Prostate gland (tissue), 2 donors: ENCODE measurements around the gene CDC27. TPM values are rescaled to one million over a fixed set of nuclear protein-coding genes. Genes with fewer than 3 reads are reported as not detected.
A peak's percentile ranks its signal among the peaks of the same experiment; 100 is the strongest.

Experiments
- DNase-seq: peaks from one replicate; pipeline ENCODE4 v3.0.0-alpha.2; 2019; ENCODE audit warnings: low spot score
- H3K27ac ChIP-seq, 2 donors: fragments of 200-600 bp; sonication (generic); 2 replicates each; pipeline ENCODE4 v1.5.1; 2017 to 2019
- H3K27me3 ChIP-seq: fragments of 200-600 bp; sonication (generic); replicated peaks from 2 replicates; pipeline ENCODE4 v1.5.1; 2019; ENCODE audit not compliant: insufficient read depth
- H3K36me3 ChIP-seq, 2 donors: fragments of 200-600 bp; sonication (generic); 1 replicate in 1 of 2; 2 replicates in 1 of 2; pipeline versions ENCODE4 v1.5.1 to v1.8.1; 2017 to 2019
- H3K4me1 ChIP-seq: fragments of 200-600 bp; sonication (generic); replicated peaks from 2 replicates; pipeline ENCODE4 v1.5.1; 2019
- H3K4me3 ChIP-seq, 2 donors: fragments of 200-600 bp; sonication (generic); 2 replicates each; pipeline ENCODE4 v1.5.1; 2017 to 2019
- H3K9me3 ChIP-seq: fragments of 200-600 bp; sonication (generic); 2 replicates; pipeline ENCODE4 v1.5.1; 2017
- CTCF ChIP-seq, 4 experiments: fragments of 200-600 bp in 2 of 4; fragments of 450-650 bp in 2 of 4; sonication (generic) in 2 of 4; IDR thresholded peaks; 1 replicate in 3 of 4; 2 replicates in 1 of 4; pipeline ENCODE4 v1.5.1; 2016 to 2019; ENCODE audit warnings: antibody characterized with exemption in 4 of 4, mild to moderate bottlenecking in 2 of 4, moderate library complexity in 2 of 4
- POLR2A ChIP-seq: fragments of 450-650 bp; IDR thresholded peaks from one replicate; pipeline ENCODE4 v1.6.1; 2016; ENCODE audit warnings: antibody characterized with exemption, mild to moderate bottlenecking
- POLR2AphosphoS5 ChIP-seq: sonication (generic); formaldehyde crosslinking; IDR thresholded peaks from one replicate; pipeline ENCODE4 v1.6.1; 2017; ENCODE audit warnings: antibody characterized with exemption
- WGBS: methylation state at CpG from one replicate; pipeline ENCODE4 v1.1.5; 2018; 5-methylcytosine and 5-hydroxymethylcytosine counted together
- intact Hi-C: fragments of 100-400 bp; cut with DNase I; formaldehyde crosslinking; loops from one replicate; pipeline ENCODE4 v1.14.2; 2022
- total RNA-seq, 2 donors: library from RNA; depleted of rRNA; stranded (reverse); fragments of >200 nt; gene quantifications; one replicate each; pipeline ENCODE4 v1.1.0, GENCODE V29; 2016

CDC27 gene
- total RNA-seq, 2 donors from 2014 or later = 32.2 to 76.9 TPM

- DNase-seq = no peak
- Histone ChIP-seq H3K4me1 (no peaks in the 10 kb centered on the region), H3K27ac (no peak overlapping the region), H3K36me3 (no peaks in the 10 kb centered on the region), H3K27me3 (no peaks in the 10 kb centered on the region), H3K9me3 (no peaks in the 10 kb centered on the region), H3K4me3 (no peak overlapping the region)
- intact Hi-C loops = loop anchor here (10.0 kb wide), 1 partner anchor 384 kb away; no protein-coding TSS in a partner anchor
- 92% methylated on average over 10 of the region's 10 CpGs for WGBS
- TF ChIP-seq POLR2A = no peak
- no peak for TF ChIP-seq CTCF (IDR thresholded peaks at IDR 0.05)
- TF ChIP-seq POLR2AphosphoS5 = no peak
These were observed 41.8 kb upstream of the CDC27 start for GRCh38 chr17:47230864-47231263.

- intact Hi-C loops = loop anchor here (2.0 to 10.0 kb wide), 2 partner anchors 85 to 385 kb away; no protein-coding TSS in a partner anchor
- peak; percentile 78 for TF ChIP-seq POLR2AphosphoS5
- TF ChIP-seq CTCF (IDR thresholded peaks at IDR 0.05) = peak; percentile 94 to 98 (median 97)
- TF ChIP-seq POLR2A = no peak
- Histone ChIP-seq H3K27ac (no peak overlapping the region), H3K4me3 (no peak overlapping the region), H3K9me3 (no peaks in the 10 kb centered on the region), H3K27me3 (no peaks in the 10 kb centered on the region), H3K36me3 (no peaks in the 10 kb centered on the region), H3K4me1 (no peaks in the 10 kb centered on the region)
- WGBS = 10% methylated on average over 22 of the region's 22 CpGs
- peak; percentile 85 for DNase-seq
These were observed 40.7 kb upstream of the CDC27 start for GRCh38 chr17:47229535-47230443.

- Histone ChIP-seq H3K4me1 (no peaks in the 10 kb centered on the region), H3K27me3 (no peaks in the 10 kb centered on the region), H3K9me3 (no peaks in the 10 kb centered on the region), H3K27ac (no peak overlapping the region), H3K4me3 (no peak overlapping the region), H3K36me3 (no peaks in the 10 kb centered on the region)
- intact Hi-C loops = loop anchor here (2.0 kb wide), 1 partner anchor 87 kb away; no protein-coding TSS in a partner anchor
- TF ChIP-seq CTCF (IDR thresholded peaks at IDR 0.05) (no peak), POLR2A (no peak), POLR2AphosphoS5 (no peak)
- DNase-seq = no peak
- 75% methylated on average over 2 of the region's 2 CpGs for WGBS
These were observed 38.8 kb upstream of the CDC27 start for GRCh38 chr17:47227862-47228261.

- H3K27me3 ChIP-seq = no peaks in the 10 kb centered on the region
- H3K36me3 ChIP-seq = no peaks in the 10 kb centered on the region
- no peak for DNase-seq
- no peaks in the 10 kb centered on the region for H3K4me1 ChIP-seq
- WGBS = 95% methylated on average over 2 of the region's 2 CpGs
- no peak overlapping the region for H3K4me3 ChIP-seq
- no peaks in the 10 kb centered on the region for H3K9me3 ChIP-seq
- TF ChIP-seq POLR2AphosphoS5 = no peak
- no peak for TF ChIP-seq POLR2A
- TF ChIP-seq CTCF (IDR thresholded peaks at IDR 0.05) = no peak
- intact Hi-C loops = no loop called here
- peak overlapping the region; percentile 39 to 66 for H3K27ac ChIP-seq
These were observed 37.0 kb upstream of the CDC27 start for GRCh38 chr17:47225911-47226688.
